Upper lobe of left lung (tissue), 4 donors: ENCODE measurements around the gene CDH13.

ENCODE experiments used
- EP300 ChIP-seq, 4 donors: sonication (generic); formaldehyde crosslinking; IDR thresholded peaks; one replicate each; pipeline ENCODE4 v1.5.1; 2017; ENCODE audit warnings: antibody characterized with exemption in 4 of 4, control low read depth in 2 of 4
- TF ChIP-seq, protein P1 (sequence below), 6 experiments: fragments of 450-650 bp in 4 of 6; fragments of 200-600 bp in 2 of 6; sonication (generic) in 2 of 6; IDR thresholded peaks; one replicate each; pipeline ENCODE4 v1.5.1; 2016 to 2019; ENCODE audit warnings: antibody characterized with exemption in 6 of 6

DNA sequence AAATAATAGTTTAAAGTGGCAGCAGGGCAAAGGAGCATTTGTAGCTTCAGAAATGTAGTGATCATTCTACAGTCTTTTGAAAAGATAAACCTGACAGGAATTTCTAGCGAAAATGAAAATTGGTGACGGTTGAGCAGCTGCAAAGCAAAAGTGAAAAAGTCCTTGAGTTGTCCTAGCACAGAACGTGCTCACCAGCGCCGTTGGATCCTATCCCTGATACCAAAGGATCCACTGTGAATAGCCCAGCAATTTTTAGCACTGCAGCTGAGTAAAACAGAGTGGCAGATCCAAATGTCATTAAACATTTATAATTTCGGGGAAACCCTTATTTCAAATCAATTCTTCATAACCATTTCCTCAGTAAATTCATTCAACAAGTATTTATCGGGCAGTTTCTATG, 727.2 kb downstream of the CDH13 start:
- TF ChIP-seq, protein P1, sequence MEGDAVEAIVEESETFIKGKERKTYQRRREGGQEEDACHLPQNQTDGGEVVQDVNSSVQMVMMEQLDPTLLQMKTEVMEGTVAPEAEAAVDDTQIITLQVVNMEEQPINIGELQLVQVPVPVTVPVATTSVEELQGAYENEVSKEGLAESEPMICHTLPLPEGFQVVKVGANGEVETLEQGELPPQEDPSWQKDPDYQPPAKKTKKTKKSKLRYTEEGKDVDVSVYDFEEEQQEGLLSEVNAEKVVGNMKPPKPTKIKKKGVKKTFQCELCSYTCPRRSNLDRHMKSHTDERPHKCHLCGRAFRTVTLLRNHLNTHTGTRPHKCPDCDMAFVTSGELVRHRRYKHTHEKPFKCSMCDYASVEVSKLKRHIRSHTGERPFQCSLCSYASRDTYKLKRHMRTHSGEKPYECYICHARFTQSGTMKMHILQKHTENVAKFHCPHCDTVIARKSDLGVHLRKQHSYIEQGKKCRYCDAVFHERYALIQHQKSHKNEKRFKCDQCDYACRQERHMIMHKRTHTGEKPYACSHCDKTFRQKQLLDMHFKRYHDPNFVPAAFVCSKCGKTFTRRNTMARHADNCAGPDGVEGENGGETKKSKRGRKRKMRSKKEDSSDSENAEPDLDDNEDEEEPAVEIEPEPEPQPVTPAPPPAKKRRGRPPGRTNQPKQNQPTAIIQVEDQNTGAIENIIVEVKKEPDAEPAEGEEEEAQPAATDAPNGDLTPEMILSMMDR (IDR thresholded peaks at IDR 0.05) = no peak
- no peak for TF ChIP-seq EP300 (IDR thresholded peaks at IDR 0.05)
